Pancreas (tissue), 10 donors: ENCODE data around the gene CCL14. TPM values are rescaled to one million over a fixed set of nuclear protein-coding genes. Genes with fewer than 3 reads are reported as not detected.
A peak's percentile ranks its signal among the peaks of the same experiment; 100 is the strongest.

Source experiments
- ATAC-seq, 4 donors: fragments of 200-7000 bp; cut with Tn5 transposase; one replicate each; pipeline versions ENCODE4 v1.8.0 to v1.9.1; 2020; ENCODE audit warnings: mild to moderate bottlenecking in 4 of 4, moderate library complexity in 4 of 4
- DNase-seq, 6 donors: peaks; one replicate each; pipeline ENCODE4 v3.0.0-alpha.2; 2020
- FAIRE-seq: peaks from 2 replicates; lab custom pipeline; 2012; peaks lifted over from hg19 to GRCh38; lab: Jason Lieb, UNC
- H3K27ac ChIP-seq, 4 donors: fragments of 200-600 bp; sonication (generic); 1 replicate in 3 of 4; 2 replicates in 1 of 4; pipeline versions ENCODE4 v1.5.0 to v1.8.0; 2020
- H3K27me3 ChIP-seq, 4 donors: fragments of 200-600 bp; one replicate each; pipeline ENCODE4 v1.8.0; 2021
- H3K36me3 ChIP-seq, 3 donors: fragments of 200-600 bp; sonication (generic) in 1 of 3; one replicate each; pipeline versions ENCODE4 v1.5.0 to v1.8.0; 2020 to 2021
- H3K4me1 ChIP-seq, 3 donors: fragments of 200-600 bp; one replicate each; pipeline ENCODE4 v1.8.0; 2021
- H3K4me3 ChIP-seq, 4 donors: fragments of 200-600 bp; sonication (generic) in 2 of 4; one replicate each; pipeline versions ENCODE4 v1.5.0 to v1.8.0; 2020 to 2021
- H3K9me3 ChIP-seq, 4 donors: fragments of 200-600 bp; one replicate each; pipeline ENCODE4 v1.8.0; 2021
- WGBS, 2 donors: extraction: QIAGEN DNeasy Blood & Tissue Kit; methylation state at CpG; one replicate each; pipeline ENCODE4 v1.1.7; 2013; 5-methylcytosine and 5-hydroxymethylcytosine counted together
- intact Hi-C, 3 donors: fragments of 100-400 bp; cut with DNase I; formaldehyde crosslinking; loops; one replicate each; pipeline versions ENCODE4 v1.11.1 to v1.14.2; 2022
- polyA plus RNA-seq, 2 donors: library from polyadenylated mRNA; stranded (reverse); fragments of 200-250 nt; gene quantifications; one replicate each; pipeline ENCODE4 v1.2.3, GENCODE V29; 2013
- total RNA-seq, 6 donors: library from RNA; stranded (reverse); fragmentation: NEBNext Ultra II Directional in 4 of 6; extraction: Animal tissue kit (Norgen Biotek cat#: 25700) in 4 of 6; gene quantifications; one replicate each; pipeline versions ENCODE4 v1.2.1 to v1.2.4, GENCODE V29; 2021 to 2023
- TF ChIP-seq, protein P1 (sequence below), 4 donors: fragments of 200-600 bp; sonication (generic) in 3 of 4; IDR thresholded peaks; one replicate each; pipeline versions ENCODE4 v1.5.0 to v1.8.0; 2021; ENCODE audit warnings: antibody characterized with exemption in 4 of 4
- donor health status: healthy with polysubstance abuse.
- donor health status: DM: no; HTN: no; CAD: no; lungs with moderate emphysema.
- donor health status: DM: no; HTN: no; CAD: no.
- donor health status: control.
- donor health status: control.
- donor health status: Bipolar disorder and iron deficiency.
- donor health status: DM: yes; HTN: yes; CAD: no.
- donor health status: DM: no; HTN: no; CAD: no.
- donor health status: DM: no; HTN: no; CAD: no.
- donor health status: DM: yes; HTN: yes; CAD: no.

CCL14 gene
- total RNA-seq: 10 to 100 TPM in 1 of 6 donors, 1 to 10 TPM in 5; 1.9 to 11.5 (median 5.0) TPM
- 10 to 100 TPM in 1 of 2 donors, 1 to 10 TPM in 1; 5.7 to 53.7 TPM for polyA plus RNA-seq

DNA sequence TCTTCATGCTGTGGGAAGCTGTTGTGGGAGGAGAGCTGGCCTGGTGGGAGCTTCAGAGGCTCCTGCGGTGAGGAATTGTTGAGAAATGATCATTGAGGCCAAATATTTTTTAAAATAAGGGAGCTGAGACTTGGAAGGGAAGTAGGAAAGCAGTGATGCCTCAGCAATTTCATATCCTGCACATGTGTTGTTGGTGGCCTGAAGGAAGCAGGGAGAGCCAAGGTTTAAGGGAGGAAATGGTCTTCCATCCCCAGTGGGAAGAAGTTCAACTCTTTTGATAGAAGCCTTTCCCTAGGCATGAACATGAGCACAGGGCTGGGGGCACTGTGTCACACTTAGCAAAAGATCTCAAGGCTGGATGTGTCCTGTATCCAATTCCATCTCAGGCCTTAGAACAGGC lies at the start of gene CCL14:
Gene CCL14, minus strand, starts transcription at position 87 of the 400 bp plus-strand sequence. Its CDS starts 80 bp downstream, at position 7.
- intact Hi-C loops: no loop called here
- DNase-seq (no peak), ATAC-seq (peak in 1 of 4 donors; percentile 24), FAIRE-seq (no peak)
- 75 to 83% methylated on average over 1 of the region's 1 CpG for WGBS, 2 donors
- Histone ChIP-seq H3K36me3 (no peaks in the 10 kb centered on the region), H3K4me3 (no peak within 1 kb of the TSS), H3K27ac (no peak within 1 kb of the TSS), H3K9me3 (no peaks in the 10 kb centered on the region), H3K4me1 (no peaks in the 10 kb centered on the region), H3K27me3 (no peaks in the 10 kb centered on the region)
- TF ChIP-seq, protein P1, sequence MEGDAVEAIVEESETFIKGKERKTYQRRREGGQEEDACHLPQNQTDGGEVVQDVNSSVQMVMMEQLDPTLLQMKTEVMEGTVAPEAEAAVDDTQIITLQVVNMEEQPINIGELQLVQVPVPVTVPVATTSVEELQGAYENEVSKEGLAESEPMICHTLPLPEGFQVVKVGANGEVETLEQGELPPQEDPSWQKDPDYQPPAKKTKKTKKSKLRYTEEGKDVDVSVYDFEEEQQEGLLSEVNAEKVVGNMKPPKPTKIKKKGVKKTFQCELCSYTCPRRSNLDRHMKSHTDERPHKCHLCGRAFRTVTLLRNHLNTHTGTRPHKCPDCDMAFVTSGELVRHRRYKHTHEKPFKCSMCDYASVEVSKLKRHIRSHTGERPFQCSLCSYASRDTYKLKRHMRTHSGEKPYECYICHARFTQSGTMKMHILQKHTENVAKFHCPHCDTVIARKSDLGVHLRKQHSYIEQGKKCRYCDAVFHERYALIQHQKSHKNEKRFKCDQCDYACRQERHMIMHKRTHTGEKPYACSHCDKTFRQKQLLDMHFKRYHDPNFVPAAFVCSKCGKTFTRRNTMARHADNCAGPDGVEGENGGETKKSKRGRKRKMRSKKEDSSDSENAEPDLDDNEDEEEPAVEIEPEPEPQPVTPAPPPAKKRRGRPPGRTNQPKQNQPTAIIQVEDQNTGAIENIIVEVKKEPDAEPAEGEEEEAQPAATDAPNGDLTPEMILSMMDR (IDR thresholded peaks at IDR 0.05): no peak

DNA sequence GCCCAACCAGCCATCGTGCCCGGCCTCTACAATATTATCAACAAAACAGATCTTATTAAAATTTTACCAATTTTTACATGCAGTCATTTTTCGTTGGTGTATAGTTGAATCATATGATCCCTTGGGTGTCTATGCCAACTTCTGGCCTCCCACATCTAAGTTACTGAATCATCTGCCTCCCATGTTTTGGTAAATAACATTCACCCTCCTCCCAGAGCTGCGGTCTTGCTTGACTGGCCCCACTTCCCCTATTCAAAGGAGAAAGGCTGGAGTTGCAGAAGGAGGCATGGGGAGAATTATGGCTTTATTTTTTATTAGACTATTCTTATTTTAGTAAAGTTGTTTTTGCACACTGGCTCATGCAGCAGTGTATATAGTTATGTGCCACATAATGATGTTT lies 49.7 kb upstream of the CCL14 start:
- TF ChIP-seq, protein P1 (IDR thresholded peaks at IDR 0.05): no peak
- Histone ChIP-seq H3K9me3 (no peaks in the 10 kb centered on the region), H3K4me3 (no peak overlapping the region), H3K27ac (no peak overlapping the region), H3K36me3 (no peaks in the 10 kb centered on the region), H3K27me3 (no peaks in the 10 kb centered on the region), H3K4me1 (no peaks in the 10 kb centered on the region)
- FAIRE-seq (no peak), ATAC-seq (peak in 2 of 4 donors; percentile 23 to 45), DNase-seq (no peak)
- WGBS, 2 donors: 78 to 88% methylated on average over 4 of the region's 4 CpGs
- intact Hi-C loops: no loop called here

DNA sequence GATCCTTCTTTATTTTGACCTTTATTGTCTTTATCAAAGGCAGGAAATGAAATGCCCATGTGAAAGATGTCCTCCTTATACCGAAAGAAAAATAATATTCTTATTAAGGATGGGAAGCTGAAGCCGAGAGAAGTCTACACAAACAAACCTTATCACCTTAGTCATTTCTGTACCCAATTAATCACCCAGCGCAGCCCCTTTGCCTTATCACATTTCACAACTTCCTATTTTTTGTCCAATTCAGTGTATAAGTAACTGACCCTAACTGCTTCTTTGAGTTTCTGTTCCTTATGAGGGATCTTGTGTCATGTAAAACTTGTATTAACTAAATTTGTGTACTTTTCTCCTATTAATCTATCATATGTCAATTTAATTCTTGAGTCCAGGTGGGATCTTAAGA lies 47.6 kb upstream of the CCL14 start:
- DNase-seq: no peak

DNA sequence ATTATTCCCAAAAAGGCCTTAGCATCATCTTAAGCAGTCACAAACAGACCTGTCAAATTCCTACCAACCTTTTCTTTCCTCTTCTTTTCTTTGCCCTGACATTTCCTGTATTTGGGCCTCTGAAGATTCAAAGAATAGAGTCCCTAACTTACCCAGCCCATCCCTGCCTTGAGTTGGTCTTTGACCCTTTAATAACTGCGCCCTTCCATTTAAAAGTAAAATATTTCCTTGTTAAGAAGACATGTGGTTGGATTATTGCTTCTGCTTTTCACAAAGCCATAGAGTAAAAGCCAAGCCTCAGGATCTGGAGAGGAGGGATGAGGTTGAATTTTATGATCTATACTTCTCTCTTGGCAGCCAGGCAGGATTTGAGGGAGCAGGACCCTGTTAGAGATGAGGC lies 44.4 kb upstream of the CCL14 start:
- no peaks in the 10 kb centered on the region for H3K9me3 ChIP-seq
- intact Hi-C loops: no loop called here
- H3K27me3 ChIP-seq: no peaks in the 10 kb centered on the region
- no peaks in the 10 kb centered on the region for H3K4me1 ChIP-seq
- no peak for DNase-seq
- H3K27ac ChIP-seq: no peak overlapping the region
- H3K36me3 ChIP-seq: no peaks in the 10 kb centered on the region
- H3K4me3 ChIP-seq: no peak overlapping the region
- 86 to 94% methylated on average over 1 of the region's 1 CpG for WGBS, 2 donors
- TF ChIP-seq, protein P1 (IDR thresholded peaks at IDR 0.05): no peak
- ATAC-seq: no peak
- FAIRE-seq: no peak

More for the DNA sequence above, 47.6 kb upstream of the CCL14 start:
- Histone ChIP-seq H3K9me3 (no peaks in the 10 kb centered on the region), H3K27me3 (no peaks in the 10 kb centered on the region), H3K4me1 (no peaks in the 10 kb centered on the region), H3K36me3 (no peaks in the 10 kb centered on the region), H3K4me3 (no peak overlapping the region), H3K27ac (no peak overlapping the region)
- TF ChIP-seq, protein P1 (IDR thresholded peaks at IDR 0.05): no peak
- intact Hi-C loops: no loop called here
- WGBS, 2 donors: 8 to 14% methylated on average over 3 of the region's 3 CpGs
- no peak for FAIRE-seq
- peak in 1 of 4 donors; percentile 34 for ATAC-seq

DNA sequence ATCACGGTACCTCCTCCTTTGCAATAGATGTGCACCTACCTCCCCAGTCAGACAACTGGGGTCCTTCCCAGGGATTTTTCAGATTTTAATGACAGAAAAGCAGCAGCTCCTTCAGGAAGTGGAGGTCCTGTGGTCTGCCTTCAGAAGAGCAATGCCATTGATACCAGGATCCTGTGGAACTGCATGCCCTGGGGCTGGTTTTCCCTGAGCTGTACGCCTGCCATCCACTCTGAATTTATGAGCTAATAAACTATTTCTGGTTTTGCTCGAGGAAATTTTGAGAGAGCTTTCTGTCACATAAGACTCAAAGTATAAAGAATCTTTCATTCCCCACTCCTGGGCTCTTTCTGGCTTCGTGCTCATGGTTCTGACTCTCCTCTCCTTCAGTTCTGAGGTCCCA lies 41.2 kb upstream of the CCL14 start:
- Histone ChIP-seq H3K36me3 (no peaks in the 10 kb centered on the region), H3K27me3 (no peaks in the 10 kb centered on the region), H3K4me3 (no peak overlapping the region), H3K4me1 (no peaks in the 10 kb centered on the region), H3K27ac (no peak overlapping the region), H3K9me3 (no peaks in the 10 kb centered on the region)
- DNase-seq (no peak), FAIRE-seq (no peak), ATAC-seq (no peak)
- TF ChIP-seq, protein P1 (IDR thresholded peaks at IDR 0.05): no peak
- intact Hi-C loops: no loop called here
- WGBS, 2 donors: 62 to 64% methylated on average over 4 of the region's 4 CpGs
